ENCODE results near the gene C6orf89. TPM values are rescaled to one million over a fixed set of nuclear protein-coding genes. Genes with fewer than 3 reads are reported as not detected.
A peak's percentile ranks its signal among the peaks of the same experiment; 100 is the strongest.
"Not testable (repeated sequence)": the region's sequence is repeated elsewhere in the genome, so short reads cannot be mapped to it uniquely, and the experiment has no call there.

Gene C6orf89
- total RNA-seq, 1 donor from 2014 or later, result 76.6 TPM

GRCh38 chr6:36934901-36935300, 49.1 kb downstream of the C6orf89 start:
- ATAC-seq (no peak), DNase-seq (no peak)
- intact Hi-C loops (cut with micrococcal nuclease), result no loop called here

- DNase-seq (no peak), ATAC-seq (no peak)
- intact Hi-C loops (cut with micrococcal nuclease), result no loop called here
These were observed 51.1 kb downstream of the C6orf89 start for GRCh38 chr6:36936824-36937223.

DNA sequence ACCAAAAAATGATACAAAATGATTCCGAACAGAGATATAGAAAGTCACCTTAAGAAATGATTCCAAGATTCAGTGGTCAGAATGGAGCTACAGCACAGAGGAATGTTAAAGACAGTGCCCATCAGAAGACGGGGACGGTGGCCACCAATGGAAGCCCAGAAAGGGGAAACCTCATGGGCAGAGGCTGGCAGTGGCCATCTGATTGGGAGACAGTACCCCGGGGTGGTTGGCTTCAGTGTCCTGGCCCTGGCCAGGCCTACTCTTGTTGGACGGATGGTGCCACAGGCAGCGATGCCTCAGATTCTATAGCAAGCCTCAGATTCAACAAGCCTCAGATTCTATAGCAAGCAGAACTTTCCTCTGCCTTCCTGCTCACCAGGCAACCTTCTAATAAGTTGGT, 52.1 kb downstream of the C6orf89 start:
- DNase-seq (no peak), ATAC-seq (no peak)
- intact Hi-C loops (cut with micrococcal nuclease), result no loop called here

DNA sequence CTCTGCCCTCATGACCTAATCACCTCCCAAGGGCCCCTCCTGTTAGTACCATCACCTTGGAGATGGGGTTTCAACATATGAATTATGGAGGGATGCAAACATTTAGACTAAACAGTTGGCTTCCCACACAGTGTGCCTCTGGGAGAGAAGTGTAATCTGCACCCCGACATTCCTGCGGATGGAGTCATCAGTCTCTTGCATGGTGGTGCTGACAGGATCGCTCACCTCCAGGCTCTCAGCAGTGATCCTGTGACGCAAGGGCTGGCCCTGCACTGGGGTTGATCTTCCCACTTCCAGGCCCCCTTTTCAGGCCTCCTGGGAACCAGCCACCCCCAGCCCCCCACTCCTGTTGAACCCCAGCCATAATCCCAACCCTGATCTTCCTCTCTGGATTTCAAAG, 52.8 kb downstream of the C6orf89 start:
- peak; percentile 38 for ATAC-seq
- intact Hi-C loops (cut with micrococcal nuclease), result no loop called here
- no peak for DNase-seq

- intact Hi-C loops (cut with micrococcal nuclease), result not testable (repeated sequence)
These were observed 53.3 kb downstream of the C6orf89 start for GRCh38 chr6:36939005-36939404.

DNA sequence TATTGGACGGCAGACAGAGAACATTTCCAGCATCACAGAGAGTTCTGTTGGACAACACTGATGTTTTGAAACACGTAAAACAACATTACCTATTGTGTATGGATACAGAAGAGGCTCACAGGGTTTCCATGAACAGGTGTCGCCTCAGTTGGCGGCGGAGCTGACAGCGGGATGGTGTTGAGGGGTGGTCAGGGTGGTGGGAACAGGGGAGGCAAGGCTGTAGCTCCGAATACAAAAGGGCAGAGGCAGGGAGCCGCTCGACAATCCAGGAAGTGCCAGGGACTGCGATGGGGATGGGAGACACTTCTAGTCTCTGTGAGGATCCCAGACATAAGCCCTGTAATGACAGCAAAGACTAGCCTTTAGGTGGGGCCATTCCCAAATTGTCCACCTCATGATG, 54.3 kb downstream of the C6orf89 start:
- DNase-seq (no peak), ATAC-seq (no peak)
- intact Hi-C loops (cut with micrococcal nuclease), result no loop called here

More at GRCh38 chr6:36939005-36939404, 53.3 kb downstream of the C6orf89 start:
- not testable (repeated sequence) for ATAC-seq, DNase-seq

GRCh38 chr6:36941561-36941960, 55.8 kb downstream of the C6orf89 start:
- DNase-seq; ATAC-seq; intact Hi-C loops (cut with micrococcal nuclease): not testable (repeated sequence)

- DNase-seq; ATAC-seq; intact Hi-C loops (cut with micrococcal nuclease): not testable (repeated sequence)
These were observed 56.6 kb downstream of the C6orf89 start for GRCh38 chr6:36942329-36942728.

DNA sequence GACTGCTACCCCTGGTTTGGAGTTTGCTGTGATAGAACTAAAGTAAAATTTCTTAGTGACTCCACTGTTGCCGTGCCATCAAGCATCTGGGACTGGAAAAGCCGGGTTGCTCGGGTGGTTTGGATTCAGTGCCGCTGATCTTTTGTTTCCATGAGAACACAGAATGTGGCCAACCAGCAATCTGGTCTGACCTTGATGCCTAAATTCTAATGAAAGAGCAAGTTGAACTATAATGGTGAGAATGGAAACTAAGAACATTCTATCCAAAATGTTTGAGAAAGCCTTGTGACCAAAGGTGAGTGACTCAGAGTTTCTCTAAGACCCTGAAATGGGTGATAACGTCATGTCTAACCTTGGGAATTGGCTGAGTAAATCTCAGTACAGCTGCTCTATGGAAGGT, 58.9 kb downstream of the C6orf89 start:
- intact Hi-C loops (cut with micrococcal nuclease), result no loop called here
- no peak for ATAC-seq
- DNase-seq, result no peak

- intact Hi-C loops (cut with micrococcal nuclease), result no loop called here
- no peak for DNase-seq
- no peak for ATAC-seq
These were observed 59.5 kb downstream of the C6orf89 start for GRCh38 chr6:36945301-36945700.

- intact Hi-C loops (cut with micrococcal nuclease), result no loop called here
- ATAC-seq, result no peak
- DNase-seq, result no peak
These were observed 60.8 kb downstream of the C6orf89 start for GRCh38 chr6:36946526-36946925.

- DNase-seq, result no peak
- ATAC-seq, result no peak
These were observed 62.0 kb downstream of the C6orf89 start for GRCh38 chr6:36947570-36948351.

GRCh38 chr6:36949076-36949475, 63.3 kb downstream of the C6orf89 start:
- intact Hi-C loops (cut with micrococcal nuclease); DNase-seq; ATAC-seq: not testable (repeated sequence)

More at GRCh38 chr6:36947570-36948351, 62.0 kb downstream of the C6orf89 start:
- intact Hi-C loops (cut with micrococcal nuclease), result no loop called here

DNA sequence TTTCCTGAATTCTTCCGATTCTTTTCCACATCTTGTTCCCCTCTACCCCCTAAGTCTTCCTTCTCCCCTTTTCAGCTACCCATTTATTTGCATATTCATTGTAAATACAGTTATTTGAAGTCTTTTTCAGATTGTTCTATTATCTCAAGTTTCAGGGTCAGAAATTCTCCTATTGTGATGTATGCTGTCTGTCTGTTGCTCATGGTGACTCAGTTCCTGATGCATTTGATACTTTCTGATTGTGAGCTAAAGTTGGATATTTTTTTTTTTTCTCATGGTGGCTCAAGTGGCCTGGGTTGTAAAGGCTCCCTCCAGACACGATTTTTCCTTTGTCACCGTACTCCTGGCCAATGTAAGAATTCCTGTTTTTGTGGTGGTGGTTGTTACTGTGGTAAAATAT, 63.9 kb downstream of the C6orf89 start:
- intact Hi-C loops (cut with micrococcal nuclease), result no loop called here
- ATAC-seq, result no peak
- DNase-seq, result no peak

GRCh38 chr6:36953931-36954261, 68.1 kb downstream of the C6orf89 start:
- DNase-seq (no peak), ATAC-seq (no peak)
- intact Hi-C loops (cut with micrococcal nuclease), result no loop called here

- intact Hi-C loops (cut with micrococcal nuclease), result no loop called here
- DNase-seq (peak; percentile 47), ATAC-seq (peak; percentile 72)
These were observed 68.6 kb downstream of the C6orf89 start, which contains the start of gene PI16 for GRCh38 chr6:36954262-36954931. Gene PI16, plus strand, starts transcription at chr6:36954738. Its CDS starts 23 bp downstream, at chr6:36954761.

GRCh38 chr6:36955136-36955535, 69.4 kb downstream of the C6orf89 start:
- no peak for ATAC-seq
- intact Hi-C loops (cut with micrococcal nuclease), result no loop called here
- no peak for DNase-seq

GRCh38 chr6:36955671-36956445, 70.1 kb downstream of the C6orf89 start:
- intact Hi-C loops (cut with micrococcal nuclease), result no loop called here
- DNase-seq, result no peak
- ATAC-seq, result peak; percentile 7

GRCh38 chr6:36956446-36956820, 70.7 kb downstream of the C6orf89 start:
- intact Hi-C loops (cut with micrococcal nuclease), result no loop called here
- DNase-seq, result no peak
- ATAC-seq, result no peak

DNA sequence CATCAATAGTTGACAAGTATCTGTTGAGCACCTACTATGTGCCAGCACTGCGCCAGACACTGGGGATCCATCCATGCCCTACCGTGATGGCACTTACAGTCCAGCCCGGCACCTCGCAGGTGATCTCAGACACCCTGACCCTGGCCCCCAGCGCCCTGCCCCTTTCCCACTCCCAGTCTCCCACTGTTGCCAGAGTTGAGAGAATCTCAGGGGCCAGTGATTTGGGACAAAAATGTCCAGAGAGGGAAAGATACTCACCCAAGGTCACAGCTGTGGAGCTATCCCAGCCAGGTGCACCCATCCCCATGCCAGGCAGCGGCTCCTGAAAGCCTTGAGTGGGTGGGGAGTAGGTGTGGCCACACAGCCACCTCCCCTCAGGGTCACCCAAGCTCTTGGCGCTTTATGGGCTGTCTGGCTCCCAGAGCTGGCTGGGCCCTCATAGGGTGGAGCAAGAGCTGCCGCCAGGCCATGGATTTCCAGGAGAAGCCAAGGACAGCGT, 72.1 kb downstream of the C6orf89 start:
- DNase-seq (no peak), ATAC-seq (peak; percentile 23)
- intact Hi-C loops (cut with micrococcal nuclease), result no loop called here
